Measurements from ENCODE around the gene NCL.

The NCL gene

GRCh38 chr2:231427116-231427515 lies 37.2 kb downstream of the NCL start:
- H3K9ac ChIP-seq (ENCODE audit: low read length): no peak overlapping the region
- H3K4me1 ChIP-seq (ENCODE audit: insufficient read depth, low read length): no peaks in the 10 kb centered on the region
- H3K27ac ChIP-seq (ENCODE audit: low read depth, low read length): no peak overlapping the region
- no peaks in the 10 kb centered on the region for H3K9me3 ChIP-seq (ENCODE audit: low read length)
- H3K36me3 ChIP-seq (ENCODE audit: insufficient read depth, low read length): no peaks in the 10 kb centered on the region
- H3K4me3 ChIP-seq (ENCODE audit: low read depth in 1 of 2, low read length in 2 of 2): no peak overlapping the region
- H3K27me3 ChIP-seq (ENCODE audit: control insufficient read depth in 1 of 2, insufficient read depth in 2 of 2, low read length in 2 of 2): no peaks in the 10 kb centered on the region

DNA sequence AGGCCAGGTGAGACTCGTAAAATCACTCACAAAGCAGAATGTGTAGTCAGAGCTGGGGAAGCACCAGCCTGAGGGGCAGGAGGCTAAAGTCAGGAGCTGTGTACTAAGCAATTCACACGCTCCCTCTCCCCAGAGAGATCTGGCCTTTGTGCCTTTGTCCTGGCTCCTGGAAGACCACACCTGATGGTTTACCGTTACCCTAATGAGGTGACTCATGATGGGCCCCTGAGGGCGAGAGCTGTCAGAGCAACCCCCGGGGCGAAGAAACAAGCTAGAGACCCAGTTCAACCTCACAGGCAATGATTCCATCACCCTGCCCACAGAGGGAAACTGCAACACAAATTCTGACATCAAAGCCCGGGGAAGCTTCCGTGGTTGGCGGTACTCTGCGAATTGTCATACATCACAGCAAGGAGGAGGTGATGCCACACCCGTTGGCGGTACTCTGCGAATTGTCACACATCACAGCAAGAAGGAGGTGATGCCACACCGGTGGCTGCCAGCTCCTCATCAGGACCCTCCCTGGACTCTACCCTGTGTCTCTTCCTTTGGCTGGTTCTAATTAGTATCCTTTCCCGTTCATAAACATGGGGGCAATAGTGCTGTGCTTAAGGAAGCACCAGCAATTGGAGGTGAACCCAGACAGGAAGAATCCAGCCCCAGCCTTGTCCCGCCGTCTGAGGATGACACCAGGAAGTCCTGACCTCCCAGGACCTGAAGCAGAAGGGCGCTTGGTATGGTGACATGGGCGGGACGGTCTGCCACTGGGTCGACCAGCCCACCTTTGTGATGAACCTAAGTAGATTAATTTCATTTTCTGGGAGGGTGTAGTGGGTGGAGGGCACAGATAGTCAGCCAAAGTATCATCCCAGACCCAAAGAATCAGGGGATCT lies 38.2 kb downstream of the NCL start:
- Histone ChIP-seq H3K27ac (ENCODE audit: low read depth, low read length) (no peak overlapping the region), H3K9ac (ENCODE audit: low read length) (no peak overlapping the region), H3K4me3 (ENCODE audit: low read depth in 1 of 2, low read length in 2 of 2) (no peak overlapping the region)

GRCh38 chr2:231425291-231425810 lies 38.9 kb downstream of the NCL start:
- no peaks in the 10 kb centered on the region for H3K27me3 ChIP-seq (ENCODE audit: control insufficient read depth in 1 of 2, insufficient read depth in 2 of 2, low read length in 2 of 2)
- H3K27ac ChIP-seq (ENCODE audit: low read depth, low read length): no peak overlapping the region
- H3K36me3 ChIP-seq (ENCODE audit: insufficient read depth, low read length): no peaks in the 10 kb centered on the region
- no peak overlapping the region for H3K9ac ChIP-seq (ENCODE audit: low read length)
- H3K9me3 ChIP-seq (ENCODE audit: low read length): no peaks in the 10 kb centered on the region
- H3K4me1 ChIP-seq (ENCODE audit: insufficient read depth, low read length): no peaks in the 10 kb centered on the region
- H3K4me3 ChIP-seq (ENCODE audit: low read depth in 1 of 2, low read length in 2 of 2): no peak overlapping the region

More for the DNA sequence above, 38.2 kb downstream of the NCL start:
- Histone ChIP-seq H3K36me3 (ENCODE audit: insufficient read depth, low read length) (no peaks in the 10 kb centered on the region), H3K9me3 (ENCODE audit: low read length) (no peaks in the 10 kb centered on the region), H3K4me1 (ENCODE audit: insufficient read depth, low read length) (no peaks in the 10 kb centered on the region), H3K27me3 (ENCODE audit: control insufficient read depth in 1 of 2, insufficient read depth in 2 of 2, low read length in 2 of 2) (no peaks in the 10 kb centered on the region)

DNA sequence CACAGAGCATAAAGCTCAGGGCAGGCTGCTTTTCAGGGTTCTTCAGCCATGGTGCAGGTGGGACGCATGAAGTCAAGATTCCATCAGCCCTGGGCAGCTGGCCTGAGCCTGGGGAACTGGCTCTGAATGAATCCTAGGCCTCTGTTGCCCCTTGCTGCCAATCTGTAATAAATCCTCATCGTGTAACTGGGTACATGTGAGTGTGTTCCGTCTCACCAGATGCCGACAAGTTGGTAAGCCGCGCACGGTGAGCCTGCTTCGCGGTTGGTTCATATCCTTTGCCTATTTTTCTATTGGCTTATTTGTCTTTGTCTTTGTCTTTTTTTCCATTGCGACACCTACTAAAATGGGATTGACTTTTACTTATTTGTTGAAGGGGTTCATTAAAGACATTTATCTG lies 41.1 kb downstream of the NCL start:
- Histone ChIP-seq H3K36me3 (ENCODE audit: insufficient read depth, low read length) (no peaks in the 10 kb centered on the region), H3K27me3 (ENCODE audit: control insufficient read depth in 1 of 2, insufficient read depth in 2 of 2, low read length in 2 of 2) (no peaks in the 10 kb centered on the region), H3K9ac (ENCODE audit: low read length) (no peak overlapping the region), H3K4me1 (ENCODE audit: insufficient read depth, low read length) (no peaks in the 10 kb centered on the region), H3K27ac (ENCODE audit: low read depth, low read length) (no peak overlapping the region), H3K9me3 (ENCODE audit: low read length) (no peaks in the 10 kb centered on the region), H3K4me3 (ENCODE audit: low read depth in 1 of 2, low read length in 2 of 2) (no peak overlapping the region)

DNA sequence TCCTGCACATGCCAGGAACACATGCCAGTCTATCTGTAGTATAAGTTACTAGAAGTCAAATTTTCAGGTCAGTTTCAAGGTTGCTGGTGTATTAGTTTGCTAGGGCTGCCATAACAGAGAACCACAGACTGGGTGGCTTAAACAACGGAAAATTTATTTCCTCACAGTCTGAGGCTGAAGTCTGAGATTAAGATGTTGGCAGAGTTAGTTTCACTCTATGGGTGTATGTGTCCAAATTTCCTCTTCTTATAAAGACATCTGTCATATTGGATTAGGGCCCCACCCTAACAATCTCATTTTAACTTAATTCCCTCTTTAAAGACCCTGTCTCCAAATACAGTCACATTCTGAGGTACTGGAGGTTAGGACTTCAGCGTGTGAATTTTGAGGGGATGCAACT lies 42.2 kb downstream of the NCL start:
- H3K27me3 ChIP-seq (ENCODE audit: control insufficient read depth in 1 of 2, insufficient read depth in 2 of 2, low read length in 2 of 2): no peaks in the 10 kb centered on the region
- H3K4me3 ChIP-seq (ENCODE audit: low read depth in 1 of 2, low read length in 2 of 2): no peak overlapping the region
- H3K4me1 ChIP-seq (ENCODE audit: insufficient read depth, low read length): no peaks in the 10 kb centered on the region
- H3K27ac ChIP-seq (ENCODE audit: low read depth, low read length): no peak overlapping the region
- no peak overlapping the region for H3K9ac ChIP-seq (ENCODE audit: low read length)
- no peaks in the 10 kb centered on the region for H3K9me3 ChIP-seq (ENCODE audit: low read length)
- H3K36me3 ChIP-seq (ENCODE audit: insufficient read depth, low read length): no peaks in the 10 kb centered on the region

- Histone ChIP-seq H3K4me1 (ENCODE audit: insufficient read depth, low read length) (no peaks in the 10 kb centered on the region), H3K4me3 (ENCODE audit: low read depth in 1 of 2, low read length in 2 of 2) (no peak overlapping the region), H3K9me3 (ENCODE audit: low read length) (no peaks in the 10 kb centered on the region), H3K27ac (ENCODE audit: low read depth, low read length) (no peak overlapping the region), H3K9ac (ENCODE audit: low read length) (no peak overlapping the region), H3K27me3 (ENCODE audit: control insufficient read depth in 1 of 2, insufficient read depth in 2 of 2, low read length in 2 of 2) (no peaks in the 10 kb centered on the region), H3K36me3 (ENCODE audit: insufficient read depth, low read length) (no peaks in the 10 kb centered on the region)
Measured at GRCh38 chr2:231421051-231421580, 43.2 kb downstream of the NCL start.

DNA sequence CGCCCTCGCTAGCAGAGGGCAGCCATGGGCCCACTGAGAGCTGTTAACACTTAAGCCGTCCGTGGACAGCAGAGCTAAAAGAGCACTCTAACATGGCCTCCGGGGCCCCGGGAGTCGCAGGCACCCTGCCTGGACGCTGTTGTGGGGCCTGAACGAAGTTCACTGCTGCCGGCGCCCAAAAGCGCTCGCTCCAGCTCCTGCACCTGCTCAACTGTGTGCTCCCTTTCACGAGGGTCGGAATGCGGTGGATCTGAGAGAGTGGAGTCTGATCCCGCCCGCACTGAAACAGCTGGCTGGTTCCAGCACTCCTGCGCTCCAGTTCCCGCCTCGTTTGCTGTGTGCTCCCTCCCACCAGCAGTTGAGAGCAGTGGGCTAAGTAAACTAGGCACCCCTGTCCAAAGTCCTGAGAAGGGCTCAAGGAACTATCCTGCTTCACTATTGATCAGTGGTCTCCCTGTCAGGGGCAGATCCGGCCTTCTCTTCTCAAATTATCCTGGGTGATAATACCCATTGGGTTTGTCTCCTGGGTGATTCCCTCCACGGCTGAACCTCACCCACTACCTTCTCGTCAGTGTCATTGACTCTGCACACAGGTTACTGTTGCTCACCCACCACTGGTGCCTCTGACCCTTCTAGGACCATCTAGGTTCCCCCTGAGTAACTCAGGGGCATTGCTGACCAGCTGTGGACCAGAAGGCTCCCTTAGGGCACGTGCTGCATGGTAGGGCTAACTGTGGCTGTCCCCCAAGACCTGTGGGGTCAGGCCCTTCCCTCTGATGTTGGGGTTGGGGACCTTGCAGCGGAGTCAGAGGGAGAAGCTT lies 45.3 kb downstream of the NCL start:
- Histone ChIP-seq H3K27me3 (ENCODE audit: control insufficient read depth in 1 of 2, insufficient read depth in 2 of 2, low read length in 2 of 2) (no peaks in the 10 kb centered on the region), H3K4me1 (ENCODE audit: insufficient read depth, low read length) (no peaks in the 10 kb centered on the region), H3K9me3 (ENCODE audit: low read length) (no peaks in the 10 kb centered on the region), H3K4me3 (ENCODE audit: low read depth in 1 of 2, low read length in 2 of 2) (no peak overlapping the region), H3K27ac (ENCODE audit: low read depth, low read length) (no peak overlapping the region), H3K36me3 (ENCODE audit: insufficient read depth, low read length) (no peaks in the 10 kb centered on the region), H3K9ac (ENCODE audit: low read length) (no peak overlapping the region)

DNA sequence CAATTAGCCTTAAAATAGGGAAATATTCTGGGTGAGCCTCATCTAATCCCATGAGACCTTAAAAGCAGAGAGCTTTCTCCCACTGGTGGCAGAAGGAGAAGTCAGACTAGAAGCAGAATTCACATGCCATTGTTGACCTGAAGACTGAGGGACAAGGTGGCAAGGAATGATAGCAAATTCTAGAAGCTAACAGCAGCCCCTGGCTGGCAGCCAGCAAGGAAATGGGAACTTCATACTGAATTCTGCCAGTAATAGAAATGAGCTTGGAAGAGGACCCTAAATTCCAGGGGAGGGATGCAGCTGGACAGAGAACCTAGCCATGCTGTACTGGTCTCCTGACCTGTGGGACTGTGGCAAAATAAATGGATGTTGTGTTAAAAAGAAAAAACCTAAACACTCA lies 49.3 kb downstream of the NCL start:
- H3K27me3 ChIP-seq (ENCODE audit: control insufficient read depth in 1 of 2, insufficient read depth in 2 of 2, low read length in 2 of 2): no peaks in the 10 kb centered on the region
- no peak overlapping the region for H3K9ac ChIP-seq (ENCODE audit: low read length)
- no peaks in the 10 kb centered on the region for H3K9me3 ChIP-seq (ENCODE audit: low read length)
- H3K4me1 ChIP-seq (ENCODE audit: insufficient read depth, low read length): peaks cover 10% of the 10 kb centered on the region
- no peak overlapping the region for H3K4me3 ChIP-seq (ENCODE audit: low read depth in 1 of 2, low read length in 2 of 2)
- H3K36me3 ChIP-seq (ENCODE audit: insufficient read depth, low read length): no peaks in the 10 kb centered on the region
- no peak overlapping the region for H3K27ac ChIP-seq (ENCODE audit: low read depth, low read length)

DNA sequence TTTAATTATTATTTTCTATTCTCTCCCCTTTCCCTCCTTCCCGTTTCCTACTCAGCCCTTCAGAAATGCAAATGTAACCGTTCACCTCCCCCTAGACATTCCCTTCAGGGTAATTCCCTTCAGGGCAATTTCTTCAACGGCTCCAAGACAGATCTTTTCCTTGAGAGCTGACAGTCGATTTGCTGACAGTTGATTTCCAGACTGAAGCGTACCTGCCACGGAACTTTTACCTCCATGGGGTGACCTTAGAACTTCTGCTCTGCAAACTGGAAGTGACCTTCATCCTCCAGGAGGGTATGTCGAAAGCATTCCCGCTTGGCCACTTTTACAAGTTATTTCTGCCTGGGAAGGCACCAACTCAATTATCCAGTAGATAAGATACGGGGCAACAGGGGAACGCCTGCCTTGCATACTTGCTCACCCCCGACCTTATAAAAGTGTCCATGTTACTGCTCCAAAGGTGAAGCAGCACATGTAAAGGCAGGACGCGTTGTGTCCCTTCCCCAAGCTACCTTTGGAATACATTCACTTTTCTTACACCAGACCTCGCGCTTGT lies 50.3 kb downstream of the NCL start:
- Histone ChIP-seq H3K9me3 (ENCODE audit: low read length) (no peaks in the 10 kb centered on the region), H3K36me3 (ENCODE audit: insufficient read depth, low read length) (no peaks in the 10 kb centered on the region), H3K27ac (ENCODE audit: low read depth, low read length) (no peak overlapping the region), H3K4me1 (ENCODE audit: insufficient read depth, low read length) (peaks cover 10% of the 10 kb centered on the region), H3K4me3 (ENCODE audit: low read depth in 1 of 2, low read length in 2 of 2) (no peak overlapping the region), H3K9ac (ENCODE audit: low read length) (no peak overlapping the region), H3K27me3 (ENCODE audit: control insufficient read depth in 1 of 2, insufficient read depth in 2 of 2, low read length in 2 of 2) (no peaks in the 10 kb centered on the region)

GRCh38 chr2:231413456-231413855 lies 50.8 kb downstream of the NCL start:
- Histone ChIP-seq H3K9ac (ENCODE audit: low read length) (no peak overlapping the region), H3K27ac (ENCODE audit: low read depth, low read length) (no peak overlapping the region), H3K4me3 (ENCODE audit: low read depth in 1 of 2, low read length in 2 of 2) (no peak overlapping the region)

DNA sequence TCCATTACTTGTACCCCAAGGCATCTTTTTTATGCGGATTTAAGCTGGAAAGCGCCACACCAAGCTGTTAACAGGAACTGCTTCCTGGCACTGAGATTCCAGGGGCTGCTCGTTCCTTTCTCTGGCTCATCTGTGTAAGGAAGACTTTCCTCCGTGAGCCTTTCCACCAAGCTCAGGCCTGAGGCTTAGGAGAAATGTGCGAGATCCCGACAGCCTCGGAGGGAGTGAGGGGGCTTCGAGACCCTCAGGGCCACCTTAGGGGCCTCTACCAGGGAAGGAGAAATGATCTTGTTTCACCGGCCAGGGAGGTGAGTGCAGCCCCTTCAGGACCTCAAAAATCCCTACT lies 51.7 kb downstream of the NCL start:
- Histone ChIP-seq H3K36me3 (ENCODE audit: insufficient read depth, low read length) (no peaks in the 10 kb centered on the region), H3K4me1 (ENCODE audit: insufficient read depth, low read length) (peaks cover 10% of the 10 kb centered on the region), H3K27me3 (ENCODE audit: control insufficient read depth in 1 of 2, insufficient read depth in 2 of 2, low read length in 2 of 2) (no peaks in the 10 kb centered on the region), H3K27ac (ENCODE audit: low read depth, low read length) (peak overlapping the region; percentile 24), H3K9me3 (ENCODE audit: low read length) (no peaks in the 10 kb centered on the region), H3K9ac (ENCODE audit: low read length) (peak overlapping the region; percentile 14), H3K4me3 (ENCODE audit: low read depth in 1 of 2, low read length in 2 of 2) (peak overlapping the region in 1 of 2 donors; percentile 63)

More at GRCh38 chr2:231413456-231413855, 50.8 kb downstream of the NCL start:
- H3K36me3 ChIP-seq (ENCODE audit: insufficient read depth, low read length): no peaks in the 10 kb centered on the region
- no peaks in the 10 kb centered on the region for H3K9me3 ChIP-seq (ENCODE audit: low read length)
- H3K4me1 ChIP-seq (ENCODE audit: insufficient read depth, low read length): peaks cover 10% of the 10 kb centered on the region
- no peaks in the 10 kb centered on the region for H3K27me3 ChIP-seq (ENCODE audit: control insufficient read depth in 1 of 2, insufficient read depth in 2 of 2, low read length in 2 of 2)
